ENCODE measurements around the gene ANGPTL2.

GRCh38 chr9:127076860-127077643 lies 45.4 kb downstream of the ANGPTL2 start:
- TF ChIP-seq POLR2AphosphoS5 (IDR thresholded peaks at IDR 0.05; ENCODE audit: low read depth, low read length) (no peak), POLR2A (IDR thresholded peaks at IDR 0.05; ENCODE audit: low read depth, low read length) (no peak)
